ENCODE results near the gene ZNF552. TPM values are rescaled to one million over a fixed set of nuclear protein-coding genes. Genes with fewer than 3 reads are reported as not detected.
"Not testable (repeated sequence)": the region's sequence is repeated elsewhere in the genome, so short reads cannot be mapped to it uniquely, and the experiment has no call there.

ZNF552 gene
- total RNA-seq (10 to 100 TPM; 17.7 to 84.4 (median 69.4) TPM), polyA plus RNA-seq (10 to 100 TPM in 2 of 3 donors, 1 to 10 TPM in 1; 9.6 to 15.5 (median 11.8) TPM)
- long read RNA-seq, donor 1, result 0 reads
- long read RNA-seq, donor 2, partial matches to known transcripts, result 0 of 2 reads
- long read RNA-seq, donor 2, other reads (novel, unspliced or antisense), result 0 of 2 reads
- long read RNA-seq, donor 3, result 0 reads
- long read RNA-seq, donor 4, result 0 reads
- long read RNA-seq, donor 5, partial matches to known transcripts, result 0 of 2 reads
- long read RNA-seq, donor 5, other reads (novel, unspliced or antisense), result 0 of 2 reads
- long read RNA-seq, donor 6, transcript ZNF552-201 (3 exons, 2,352 nt), result major isoform, 5 of 11 reads
- long read RNA-seq, donor 6, partial matches to known transcripts, result 6 of 11 reads
- long read RNA-seq, donor 6, other reads (novel, unspliced or antisense), result 0 of 11 reads
- long read RNA-seq, donor 7, partial matches to known transcripts, result 0 of 2 reads
- long read RNA-seq, donor 7, other reads (novel, unspliced or antisense), result 0 of 2 reads
- long read RNA-seq, donor 8, partial matches to known transcripts, result 0 of 2 reads
- long read RNA-seq, donor 8, other reads (novel, unspliced or antisense), result 0 of 2 reads
- long read RNA-seq, donor 9, result 0 reads
- long read RNA-seq, donor 10, partial matches to known transcripts, result 0 of 1 reads
- long read RNA-seq, donor 10, other reads (novel, unspliced or antisense), result 0 of 1 reads

DNA sequence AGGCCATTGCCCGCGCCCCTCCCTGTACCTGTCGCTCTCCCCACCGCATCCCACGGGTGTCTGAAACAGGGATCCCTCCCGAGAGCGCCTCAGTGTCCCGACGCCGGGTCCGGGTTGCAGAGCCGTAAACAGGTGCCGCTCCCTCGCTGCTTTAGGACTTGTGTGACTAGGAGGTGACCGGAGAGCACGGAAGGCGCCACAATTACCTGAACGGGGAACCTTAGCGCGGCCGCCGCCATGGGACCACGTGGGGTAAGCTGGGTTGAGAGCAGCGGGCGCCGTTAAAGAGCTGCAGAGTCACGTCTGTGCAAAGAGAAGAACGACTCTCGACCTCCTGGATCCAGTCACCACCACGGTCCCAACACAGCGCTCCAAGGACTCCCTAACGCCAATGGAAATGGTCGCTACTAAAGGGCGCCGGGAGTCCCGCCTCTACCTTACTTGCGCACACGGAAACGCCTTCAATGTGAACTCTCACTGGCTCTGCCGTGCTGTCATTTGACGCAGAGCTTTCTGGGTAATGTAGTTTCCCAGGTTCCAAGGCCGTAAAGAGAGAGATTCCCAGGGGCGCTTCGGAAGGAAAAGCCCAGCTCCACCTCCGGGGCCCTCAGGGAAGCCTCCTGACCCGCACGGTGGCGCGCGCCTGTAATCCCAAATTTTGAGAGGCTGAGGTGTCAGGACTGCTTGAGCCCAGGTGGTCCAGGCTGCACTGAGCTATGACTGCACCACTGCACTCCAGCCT is at the start of gene ZNF552:
Gene ZNF552 (minus strand): TSS at position 409 of the 742 bp plus-strand sequence. CDS start 170 bp downstream, at position 239.
- TF ChIP-seq POLR2A (IDR thresholded peaks at IDR 0.05) (peak in 2 of 4 donors; percentile 64 to 95), EP300 (IDR thresholded peaks at IDR 0.05) (no peak), POLR2AphosphoS5 (IDR thresholded peaks at IDR 0.05) (peak; percentile 61 to 99 (median 97))
- TF ChIP-seq, protein P1, sequence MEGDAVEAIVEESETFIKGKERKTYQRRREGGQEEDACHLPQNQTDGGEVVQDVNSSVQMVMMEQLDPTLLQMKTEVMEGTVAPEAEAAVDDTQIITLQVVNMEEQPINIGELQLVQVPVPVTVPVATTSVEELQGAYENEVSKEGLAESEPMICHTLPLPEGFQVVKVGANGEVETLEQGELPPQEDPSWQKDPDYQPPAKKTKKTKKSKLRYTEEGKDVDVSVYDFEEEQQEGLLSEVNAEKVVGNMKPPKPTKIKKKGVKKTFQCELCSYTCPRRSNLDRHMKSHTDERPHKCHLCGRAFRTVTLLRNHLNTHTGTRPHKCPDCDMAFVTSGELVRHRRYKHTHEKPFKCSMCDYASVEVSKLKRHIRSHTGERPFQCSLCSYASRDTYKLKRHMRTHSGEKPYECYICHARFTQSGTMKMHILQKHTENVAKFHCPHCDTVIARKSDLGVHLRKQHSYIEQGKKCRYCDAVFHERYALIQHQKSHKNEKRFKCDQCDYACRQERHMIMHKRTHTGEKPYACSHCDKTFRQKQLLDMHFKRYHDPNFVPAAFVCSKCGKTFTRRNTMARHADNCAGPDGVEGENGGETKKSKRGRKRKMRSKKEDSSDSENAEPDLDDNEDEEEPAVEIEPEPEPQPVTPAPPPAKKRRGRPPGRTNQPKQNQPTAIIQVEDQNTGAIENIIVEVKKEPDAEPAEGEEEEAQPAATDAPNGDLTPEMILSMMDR (IDR thresholded peaks at IDR 0.05), result no peak
- Histone ChIP-seq H3K27ac (peak within 1 kb of the TSS; percentile 87 to 96 (median 93)), H3K4me3 (peak within 1 kb of the TSS; percentile 71 to 93 (median 82)), H3K9me3 (no peaks in the 10 kb centered on the region), H3K4me1 (peaks cover 22 to 60% (median 45%) of the 10 kb centered on the region in 4 donors), H3K36me3 (peaks cover 13 to 29% (median 26%) of the 10 kb centered on the region in 4 donors), H3K27me3 (no peaks in the 10 kb centered on the region)
- intact Hi-C loops (cut with DNase I; ENCODE audit: low total_unique reads), result no loop called here
- peak; percentile 92 to 98 for DNase-seq
- WGBS, 5 donors, result 0 to 1% (median 1%) methylated on average over 36 to 50 of the region's 50 CpGs

DNA sequence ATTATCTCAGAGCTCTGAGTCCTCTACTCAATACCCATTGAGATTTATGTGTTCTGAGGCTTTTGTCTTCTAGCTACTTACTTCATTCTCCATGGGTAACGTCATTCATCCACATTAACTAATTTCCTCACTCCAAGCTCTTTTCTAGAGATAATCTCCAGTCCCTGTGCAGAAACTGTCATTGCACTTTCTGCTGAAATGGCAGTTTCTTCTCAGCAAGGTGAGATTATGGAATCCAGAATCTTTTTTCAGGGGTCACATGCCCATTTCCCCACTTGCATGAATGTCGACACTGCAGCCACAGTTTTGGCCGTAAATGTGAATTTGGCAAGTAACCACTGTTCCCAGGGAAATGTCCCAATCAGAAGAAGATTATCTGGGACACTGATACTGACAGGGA is 47.6 kb upstream of the ZNF552 start:
- H3K4me3 ChIP-seq; H3K27ac ChIP-seq; DNase-seq; H3K27me3 ChIP-seq; intact Hi-C loops (cut with DNase I; ENCODE audit: low total_unique reads); H3K4me1 ChIP-seq: not testable (repeated sequence)
- peaks cover 28 to 98% (median 85%) of the 10 kb centered on the region in 4 donors for H3K9me3 ChIP-seq
- 83 to 98% (median 97%) methylated on average over 3 of the region's 3 CpGs for WGBS, 5 donors
- peaks cover 87 to 100% (median 100%) of the 10 kb centered on the region in 4 donors for H3K36me3 ChIP-seq

DNA sequence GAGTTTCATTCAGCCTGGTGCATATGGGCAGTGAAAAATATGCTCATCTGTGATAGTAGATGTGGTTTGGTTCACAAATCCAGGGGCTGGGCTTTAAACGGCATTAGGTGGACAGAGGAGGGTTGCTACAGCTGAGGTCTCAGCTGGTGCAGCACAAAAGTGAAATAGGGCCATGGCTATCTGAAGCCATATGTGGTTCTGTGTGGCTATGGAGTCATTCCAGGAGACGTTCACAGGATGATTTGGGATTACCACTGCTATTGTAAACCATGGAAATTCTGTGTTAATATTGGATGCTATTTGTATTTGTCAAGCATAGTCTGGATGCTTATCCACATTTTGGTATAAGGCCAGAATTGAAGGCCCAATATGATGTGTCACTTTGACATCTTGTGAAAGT is 39.4 kb upstream of the ZNF552 start:
- intact Hi-C loops (cut with DNase I; ENCODE audit: low total_unique reads); H3K4me3 ChIP-seq; H3K27me3 ChIP-seq; DNase-seq; H3K27ac ChIP-seq: not testable (repeated sequence)
- WGBS, 5 donors, result 71 to 78% (median 77%) methylated on average over 2 of the region's 2 CpGs
- Histone ChIP-seq H3K9me3 (peaks cover 8 to 58% (median 34%) of the 10 kb centered on the region in 4 donors), H3K36me3 (peaks cover 41 to 71% (median 67%) of the 10 kb centered on the region in 4 donors), H3K4me1 (peaks cover 13 to 22% (median 17%) of the 10 kb centered on the region in 4 donors)

DNA sequence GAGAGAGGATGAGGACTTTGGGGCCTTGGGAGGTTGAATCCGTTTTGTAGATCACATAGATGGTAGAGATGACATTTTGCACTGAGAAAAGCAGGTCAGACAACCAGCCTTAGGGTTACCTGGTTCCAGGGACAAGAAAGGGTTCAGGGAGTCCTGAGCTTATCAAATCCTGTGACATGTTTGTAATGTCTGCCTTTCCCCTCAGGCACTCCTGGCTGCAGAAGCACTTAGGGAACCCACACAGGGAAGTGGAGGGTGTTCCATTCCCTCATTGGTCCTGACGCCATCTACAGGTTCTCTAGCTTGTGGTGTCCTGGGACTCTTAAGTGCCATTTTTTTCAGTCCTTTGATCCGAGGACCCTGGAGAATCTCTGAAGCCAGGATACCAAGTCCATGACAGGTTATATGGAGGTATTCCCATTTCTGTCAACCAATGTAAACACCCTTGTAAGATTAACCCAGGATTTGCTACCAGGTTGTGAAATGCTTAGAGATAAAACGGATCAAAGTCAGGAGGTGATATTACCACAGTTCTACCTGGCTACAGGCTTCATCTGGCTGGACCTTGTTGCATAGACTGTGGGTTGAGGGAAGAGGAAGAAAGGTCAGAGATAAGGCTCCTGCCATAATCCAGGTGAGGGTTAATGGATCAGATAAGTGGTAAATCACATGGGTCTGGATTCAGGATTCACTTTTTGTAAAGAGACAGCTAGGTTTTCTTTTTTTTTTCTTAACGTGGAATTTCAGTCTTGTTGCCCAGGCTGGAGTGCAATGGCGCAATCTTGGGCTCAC is 37.3 kb upstream of the ZNF552 start:
- Histone ChIP-seq H3K9me3 (peaks cover under 1 to 38% (median 18%) of the 10 kb centered on the region in 4 donors), H3K36me3 (peaks cover 25 to 49% (median 46%) of the 10 kb centered on the region in 4 donors), H3K4me1 (peaks cover 13 to 22% (median 17%) of the 10 kb centered on the region in 4 donors), H3K4me3 (peak overlapping the region in 1 of 4 donors; percentile 81)
- peak in 1 of 2 donors; percentile 23 for DNase-seq
- 67 to 80% (median 71%) methylated on average over 4 to 5 of the region's 6 CpGs for WGBS, 5 donors
- intact Hi-C loops (cut with DNase I; ENCODE audit: low total_unique reads); H3K27ac ChIP-seq; H3K27me3 ChIP-seq: not testable (repeated sequence)

DNA sequence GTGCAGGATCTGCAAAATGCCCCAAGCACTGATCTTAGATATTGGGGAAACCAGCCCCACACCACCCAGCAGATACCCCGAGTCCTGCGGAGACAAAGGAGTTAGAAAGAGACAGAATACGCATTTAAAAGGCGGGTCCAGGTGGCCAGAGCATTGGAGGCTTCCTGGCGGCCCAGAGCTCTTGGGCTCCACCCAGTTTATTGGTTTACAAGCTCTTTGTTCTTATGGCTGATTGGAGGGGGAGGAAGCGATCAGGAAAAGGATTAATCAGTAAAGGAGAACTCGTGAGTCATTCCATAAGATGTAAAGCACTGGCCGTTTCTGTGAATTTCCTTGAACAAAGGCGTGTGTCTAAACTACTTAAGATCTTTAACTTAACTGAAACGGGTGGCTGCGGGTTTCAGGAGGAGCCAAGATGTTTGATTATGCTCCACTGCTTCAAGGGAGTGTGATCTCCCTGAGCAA is 35.9 kb upstream of the ZNF552 start:
- peaks cover 13 to 22% (median 17%) of the 10 kb centered on the region in 4 donors for H3K4me1 ChIP-seq
- TF ChIP-seq POLR2AphosphoS5 (IDR thresholded peaks at IDR 0.05) (peak in 1 of 3 donors; percentile 32), EP300 (IDR thresholded peaks at IDR 0.05) (no peak)
- peak overlapping the region; percentile 67 to 87 (median 85) for H3K27ac ChIP-seq
- peak overlapping the region; percentile 61 to 81 (median 70) for H3K4me3 ChIP-seq
- H3K9me3 ChIP-seq, result peaks cover 0 to 25% (median 9%) of the 10 kb centered on the region in 4 donors
- H3K36me3 ChIP-seq, result peaks cover 17 to 43% (median 37%) of the 10 kb centered on the region in 4 donors
- H3K27me3 ChIP-seq, result no peaks in the 10 kb centered on the region
- intact Hi-C loops (cut with DNase I; ENCODE audit: low total_unique reads), result no loop called here
- 7 to 15% (median 9%) methylated on average over 11 of the region's 11 CpGs for WGBS, 5 donors
- peak; percentile 56 to 83 for DNase-seq

All from stomach (tissue), 19 donors.